ENCODE measurements around the gene VWA5B1. TPM values are rescaled to one million over a fixed set of nuclear protein-coding genes. Genes with fewer than 3 reads are reported as not detected.

Gene VWA5B1
- total and polyA plus RNA-seq, 2 of the 4 experiments (the other 2 are of a cell fraction) = not detected

DNA sequence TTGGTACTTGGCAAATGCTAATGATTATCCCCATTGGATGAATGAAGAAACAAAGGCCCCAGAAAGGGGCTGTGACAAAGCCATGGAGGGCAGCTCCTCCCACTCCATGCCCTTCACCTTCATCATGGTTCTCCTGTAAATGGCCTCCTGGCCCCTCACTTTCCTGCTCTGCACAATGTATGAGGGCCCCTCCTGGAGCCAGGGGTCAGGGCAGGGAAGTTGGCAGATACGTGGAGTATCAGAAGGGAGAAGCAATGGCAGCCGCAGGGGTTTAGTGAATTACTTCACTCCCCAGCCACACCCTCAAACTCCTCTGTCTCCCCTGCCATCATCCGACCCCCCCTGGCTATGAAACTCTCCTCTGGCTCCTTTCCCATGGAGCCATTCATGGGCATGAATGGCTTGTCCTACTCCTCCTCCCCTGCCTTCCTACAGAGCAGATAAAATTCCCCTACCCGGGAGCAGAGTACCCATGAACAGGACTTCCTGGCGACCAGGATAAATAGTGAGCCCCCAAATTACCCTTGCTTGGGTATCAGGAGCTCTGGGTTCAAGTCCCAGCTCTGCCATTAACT is 109.0 kb downstream of the VWA5B1 start:
- in situ Hi-C loops (cut with MboI; ENCODE audit: low sequenced_read_pairs) = no loop called here
- Histone ChIP-seq H3K23ac (ENCODE audit: low read depth, low read length) (no peak overlapping the region), H3K4ac (ENCODE audit: low read depth, low read length) (no peak overlapping the region), H3K4me2 (ENCODE audit: low read depth, low read length) (no peak overlapping the region), H4K5ac (ENCODE audit: low read depth, low read length) (no peak overlapping the region), H4K20me1 (ENCODE audit: insufficient read depth, low read length) (no peaks in the 10 kb centered on the region), H3K27me3 (ENCODE audit: control insufficient read depth, insufficient read depth, low read length) (peaks cover 44% of the 10 kb centered on the region), H2BK15ac (ENCODE audit: low read depth, low read length) (no peak overlapping the region), H3K79me1 (ENCODE audit: low read depth in 1 of 2, low read length in 2 of 2) (no peaks in the 10 kb centered on the region), H4K91ac (ENCODE audit: insufficient read depth, low read depth, low read length) (no peak overlapping the region), H2BK5ac (ENCODE audit: low read depth, low read length, poor library complexity, severe bottlenecking) (no peak overlapping the region), H2AK5ac (ENCODE audit: low read depth, low read length) (no peak overlapping the region), H3K9ac (ENCODE audit: low read depth, low read length) (no peak overlapping the region), H3K14ac (replicated peaks; ENCODE audit: low read depth, low read length) (no peak overlapping the region), H2BK20ac (ENCODE audit: low read depth, low read length) (no peak overlapping the region), H3K9me3 (ENCODE audit: control insufficient read depth, insufficient read depth, low read length) (no peaks in the 10 kb centered on the region; the same call in 1 of the 2 replicates), H3K9me1 (ENCODE audit: insufficient read depth, low read length) (no peaks in the 10 kb centered on the region), H3K4me3 (ENCODE audit: insufficient read depth, low read depth, low read length) (no peak overlapping the region), H3K4me1 (ENCODE audit: control insufficient read depth, insufficient read depth, low read length) (peaks cover 2% of the 10 kb centered on the region; the same call in 1 of the 2 replicates), H4K8ac (ENCODE audit: low read depth in 2 of 2, low read length in 2 of 2) (no peak overlapping the region), H2AFZ (replicated peaks; ENCODE audit: low read length, poor library complexity) (peak overlapping the region; percentile 69), H3K27ac (ENCODE audit: insufficient read depth, low read length) (no peak overlapping the region), H2AK9ac (replicated peaks; ENCODE audit: low read depth, low read length, poor library complexity) (peak overlapping the region; percentile 71), H2BK120ac (ENCODE audit: low read depth, low read length) (no peak overlapping the region), H3K36me3 (ENCODE audit: control insufficient read depth, insufficient read depth, low read length) (no peaks in the 10 kb centered on the region), H3K18ac (ENCODE audit: low read depth, low read length) (no peak overlapping the region), H3K56ac (ENCODE audit: extremely low read depth, insufficient read depth, low read length) (no peak overlapping the region)
- TF ChIP-seq RFX5 (IDR thresholded peaks at IDR 0.05; ENCODE audit: low read depth, low read length) = no peak
- no peak for TF ChIP-seq POLR2A (IDR thresholded peaks at IDR 0.05; ENCODE audit: low read depth, low read length)
- TF ChIP-seq CEBPB (IDR thresholded peaks at IDR 0.05; ENCODE audit: low read depth, low read length) = no peak
- TF ChIP-seq SMC3 (IDR thresholded peaks at IDR 0.05; ENCODE audit: low read depth, low read length) = no peak
- TF ChIP-seq USF2 (IDR thresholded peaks at IDR 0.05; ENCODE audit: low read depth, low read length) = no peak
- TF ChIP-seq NFE2L2 (IDR thresholded peaks at IDR 0.05; ENCODE audit: low read depth, low read length) = no peak
- no peak for TF ChIP-seq ELK1 (IDR thresholded peaks at IDR 0.05; ENCODE audit: borderline replicate concordance, low read depth, low read length)
- no peak for TF ChIP-seq BHLHE40 (IDR thresholded peaks at IDR 0.05; ENCODE audit: low read depth, low read length)
- TF ChIP-seq RCOR1 (IDR thresholded peaks at IDR 0.05; ENCODE audit: insufficient replicate concordance, low read length) = no peak
- intact Hi-C loops (cut with micrococcal nuclease) = no loop called here
- ATAC-seq (ENCODE audit: low read depth) = no peak
- POLR2A ChIA-PET (ENCODE audit: unreplicated experiment) = no interaction called here
- BruUV-seq (replicated peaks) = no TSS peak
- DNase-seq = no peak
- dilution Hi-C loops (cut with HindIII; ENCODE audit: low sequenced_read_pairs, unreplicated experiment) = no loop called here
- WGBS, 2 experiments (ENCODE audit: extremely low coverage in 2 of 2, insufficient read length in 1 of 2) = no CpG with 5 or more reads among the region's 5 CpGs
- CTCF ChIA-PET = no interaction called here

All from IMR-90 (cell line).